ENCODE data around the gene SERPINA12. TPM values are rescaled to one million over a fixed set of nuclear protein-coding genes. Genes with fewer than 3 reads are reported as not detected.
"Not testable (repeated sequence)": the region's sequence is repeated elsewhere in the genome, so short reads cannot be mapped to it uniquely, and the experiment has no call there.

The SERPINA12 gene
- polyA plus RNA-seq, 1 donor, result not detected

DNA sequence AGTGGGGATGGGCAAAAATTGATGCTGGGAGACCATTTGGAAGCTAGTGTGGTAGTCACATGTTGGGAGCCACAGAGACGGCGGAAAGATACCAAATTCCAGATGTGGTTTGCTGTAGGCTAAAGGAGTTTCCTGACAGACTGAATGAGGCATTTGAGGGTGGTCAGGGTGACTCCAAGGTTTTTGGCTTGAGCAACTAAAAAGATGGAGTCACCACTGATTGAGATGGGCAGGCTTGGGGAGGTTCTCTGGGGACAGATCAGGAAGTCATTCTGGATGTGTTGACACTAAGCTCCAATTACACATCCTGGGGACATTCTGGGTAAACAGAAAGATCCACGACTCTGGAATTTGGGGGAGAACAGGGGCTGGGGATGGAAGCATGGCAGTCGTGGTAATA lies 17.8 kb downstream of the SERPINA12 start:
- peaks cover 5% of the 10 kb centered on the region for H3K4me1 ChIP-seq (ENCODE audit: control insufficient read depth, insufficient read depth, low read length)
- no peak for DNase-seq
- no peak overlapping the region for H3K27ac ChIP-seq (ENCODE audit: low read length)
- no peaks in the 10 kb centered on the region for H3K9me3 ChIP-seq (ENCODE audit: control insufficient read depth, low read depth, low read length)
- WGBS (ENCODE audit: insufficient coverage, low lambda C conversion rate), result no CpG with 5 or more reads among the region's 4 CpGs
- peaks cover 5% of the 10 kb centered on the region for H3K27me3 ChIP-seq (ENCODE audit: control insufficient read depth, insufficient read depth, low read length)
- no peak overlapping the region for H3K4me3 ChIP-seq (ENCODE audit: low read length)
- no peaks in the 10 kb centered on the region for H3K36me3 ChIP-seq (ENCODE audit: control insufficient read depth, insufficient read depth, low read length)

DNA sequence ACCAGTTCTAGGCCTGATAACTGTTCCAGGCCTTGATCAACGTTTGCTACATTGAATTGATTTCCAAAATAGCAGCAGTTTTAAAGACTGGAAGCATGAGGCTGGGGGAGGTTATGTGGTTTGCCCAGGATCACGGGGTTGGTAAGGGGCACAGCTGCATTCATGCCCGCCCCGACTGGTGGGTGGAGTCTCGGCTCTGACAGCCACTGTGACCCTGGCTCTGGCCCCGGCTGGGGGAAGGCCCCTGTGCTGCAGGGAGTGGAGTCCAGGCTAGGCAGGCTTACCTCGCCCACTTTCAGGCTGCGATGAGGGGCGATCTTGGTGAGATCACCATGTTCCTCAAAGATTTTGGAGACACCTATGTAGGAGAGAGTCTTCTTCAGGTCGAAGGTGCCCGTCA lies 19.9 kb downstream of the SERPINA12 start:
- no peaks in the 10 kb centered on the region for H3K36me3 ChIP-seq (ENCODE audit: control insufficient read depth, insufficient read depth, low read length)
- no peaks in the 10 kb centered on the region for H3K9me3 ChIP-seq (ENCODE audit: control insufficient read depth, low read depth, low read length)
- peaks cover 12% of the 10 kb centered on the region for H3K4me1 ChIP-seq (ENCODE audit: control insufficient read depth, insufficient read depth, low read length)
- peaks cover 5% of the 10 kb centered on the region for H3K27me3 ChIP-seq (ENCODE audit: control insufficient read depth, insufficient read depth, low read length)
- no CpG with 5 or more reads among the region's 11 CpGs for WGBS (ENCODE audit: insufficient coverage, low lambda C conversion rate)
- no peak for DNase-seq
- no peak overlapping the region for H3K27ac ChIP-seq (ENCODE audit: low read length)
- H3K4me3 ChIP-seq (ENCODE audit: low read length), result no peak overlapping the region

GRCh38 chr14:94486883-94487282 lies 22.4 kb downstream of the SERPINA12 start:
- no peak overlapping the region for H3K27ac ChIP-seq (ENCODE audit: low read length)
- WGBS (ENCODE audit: insufficient coverage, low lambda C conversion rate), result no CpG with 5 or more reads among the region's 5 CpGs
- no peak for DNase-seq
- H3K36me3 ChIP-seq (ENCODE audit: control insufficient read depth, insufficient read depth, low read length), result no peaks in the 10 kb centered on the region
- no peak overlapping the region for H3K4me3 ChIP-seq (ENCODE audit: low read length)
- H3K4me1 ChIP-seq (ENCODE audit: control insufficient read depth, insufficient read depth, low read length), result peaks cover 12% of the 10 kb centered on the region
- peaks cover 5% of the 10 kb centered on the region for H3K27me3 ChIP-seq (ENCODE audit: control insufficient read depth, insufficient read depth, low read length)
- no peaks in the 10 kb centered on the region for H3K9me3 ChIP-seq (ENCODE audit: control insufficient read depth, low read depth, low read length)

GRCh38 chr14:94485944-94486841 lies 23.1 kb downstream of the SERPINA12 start:
- no peaks in the 10 kb centered on the region for H3K9me3 ChIP-seq (ENCODE audit: control insufficient read depth, low read depth, low read length)
- peak overlapping the region; percentile 17 for H3K4me3 ChIP-seq (ENCODE audit: low read length)
- WGBS (ENCODE audit: insufficient coverage, low lambda C conversion rate), result no CpG with 5 or more reads among the region's 26 CpGs
- H3K4me1 ChIP-seq (ENCODE audit: control insufficient read depth, insufficient read depth, low read length), result peaks cover 12% of the 10 kb centered on the region
- no peaks in the 10 kb centered on the region for H3K36me3 ChIP-seq (ENCODE audit: control insufficient read depth, insufficient read depth, low read length)
- no peak overlapping the region for H3K27ac ChIP-seq (ENCODE audit: low read length)
- peak; percentile 29 to 30 for DNase-seq
- peaks cover 5% of the 10 kb centered on the region for H3K27me3 ChIP-seq (ENCODE audit: control insufficient read depth, insufficient read depth, low read length)

DNA sequence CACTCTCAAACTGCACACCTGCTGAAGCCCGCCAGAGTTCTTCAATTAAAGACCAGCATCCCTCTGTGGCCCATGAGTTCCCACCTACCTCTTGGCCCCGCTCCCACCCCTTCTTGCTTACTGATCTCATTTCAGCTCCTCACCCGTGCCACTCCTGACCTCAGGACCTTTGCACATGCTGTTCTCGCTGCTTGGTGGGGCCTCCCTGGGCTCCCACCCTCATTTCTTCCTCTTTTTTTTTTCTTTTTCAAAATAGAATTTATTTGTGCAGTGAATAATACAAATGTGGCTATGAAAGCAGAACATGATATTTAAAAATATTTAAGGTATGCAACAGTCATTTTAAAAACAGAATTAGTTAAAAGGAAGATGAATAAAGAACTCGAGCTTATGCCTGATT lies 24.8 kb downstream of the SERPINA12 start:
- H3K27me3 ChIP-seq (ENCODE audit: control insufficient read depth, insufficient read depth, low read length), result peaks cover 5% of the 10 kb centered on the region
- H3K36me3 ChIP-seq (ENCODE audit: control insufficient read depth, insufficient read depth, low read length), result no peaks in the 10 kb centered on the region
- DNase-seq, result no peak
- peaks cover 8% of the 10 kb centered on the region for H3K4me1 ChIP-seq (ENCODE audit: control insufficient read depth, insufficient read depth, low read length)
- no peaks in the 10 kb centered on the region for H3K9me3 ChIP-seq (ENCODE audit: control insufficient read depth, low read depth, low read length)
- WGBS (ENCODE audit: insufficient coverage, low lambda C conversion rate), result 90% methylated on average over 3 of the region's 5 CpGs
- no peak overlapping the region for H3K4me3 ChIP-seq (ENCODE audit: low read length)
- no peak overlapping the region for H3K27ac ChIP-seq (ENCODE audit: low read length)

- Histone ChIP-seq H3K9me3 (ENCODE audit: control insufficient read depth, low read depth, low read length) (peaks cover 3% of the 10 kb centered on the region), H3K27me3 (ENCODE audit: control insufficient read depth, insufficient read depth, low read length) (peaks cover 5% of the 10 kb centered on the region), H3K36me3 (ENCODE audit: control insufficient read depth, insufficient read depth, low read length) (no peaks in the 10 kb centered on the region), H3K27ac (ENCODE audit: low read length) (no peak overlapping the region), H3K4me3 (ENCODE audit: low read length) (no peak overlapping the region), H3K4me1 (ENCODE audit: control insufficient read depth, insufficient read depth, low read length) (peaks cover 8% of the 10 kb centered on the region)
- 100% methylated on average over 1 of the region's 7 CpGs for WGBS (ENCODE audit: insufficient coverage, low lambda C conversion rate)
- DNase-seq, result no peak
These were observed 25.5 kb downstream of the SERPINA12 start for GRCh38 chr14:94483729-94484275.

DNA sequence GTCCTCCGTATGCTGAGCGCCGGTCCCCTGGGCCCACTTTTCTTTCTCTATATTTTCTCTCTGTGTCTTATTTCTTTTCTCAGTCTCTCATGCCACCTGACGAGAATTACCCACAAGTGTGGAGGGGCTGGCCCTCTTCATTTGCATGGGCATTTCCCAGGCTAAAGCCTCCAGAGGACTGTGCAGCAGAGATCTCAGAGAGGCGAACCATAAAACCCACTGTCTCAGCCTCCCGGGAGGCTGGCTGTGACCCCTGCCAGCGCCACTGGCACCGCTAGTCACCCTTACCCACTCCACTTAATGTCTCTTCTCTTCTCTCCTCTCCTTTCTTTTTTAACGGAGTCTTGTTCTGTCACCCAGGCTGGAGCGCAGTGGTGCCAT lies 26.2 kb downstream of the SERPINA12 start:
- peaks cover 8% of the 10 kb centered on the region for H3K9me3 ChIP-seq (ENCODE audit: control insufficient read depth, low read depth, low read length)
- no peaks in the 10 kb centered on the region for H3K36me3 ChIP-seq (ENCODE audit: control insufficient read depth, insufficient read depth, low read length)
- no peak overlapping the region for H3K27ac ChIP-seq (ENCODE audit: low read length)
- no peak for DNase-seq
- peaks cover 8% of the 10 kb centered on the region for H3K4me1 ChIP-seq (ENCODE audit: control insufficient read depth, insufficient read depth, low read length)
- H3K27me3 ChIP-seq (ENCODE audit: control insufficient read depth, insufficient read depth, low read length), result peaks cover 5% of the 10 kb centered on the region
- no peak overlapping the region for H3K4me3 ChIP-seq (ENCODE audit: low read length)
- WGBS (ENCODE audit: insufficient coverage, low lambda C conversion rate), result 83% methylated on average over 1 of the region's 10 CpGs

GRCh38 chr14:94482132-94483070 lies 26.9 kb downstream of the SERPINA12 start:
- not testable (repeated sequence) for H3K27ac ChIP-seq (ENCODE audit: low read length); DNase-seq; H3K9me3 ChIP-seq (ENCODE audit: control insufficient read depth, low read depth, low read length); H3K4me3 ChIP-seq (ENCODE audit: low read length); H3K27me3 ChIP-seq (ENCODE audit: control insufficient read depth, insufficient read depth, low read length); H3K36me3 ChIP-seq (ENCODE audit: control insufficient read depth, insufficient read depth, low read length); H3K4me1 ChIP-seq (ENCODE audit: control insufficient read depth, insufficient read depth, low read length)
- WGBS (ENCODE audit: insufficient coverage, low lambda C conversion rate), result 80% methylated on average over 1 of the region's 10 CpGs

- no peaks in the 10 kb centered on the region for H3K27me3 ChIP-seq (ENCODE audit: control insufficient read depth, insufficient read depth, low read length)
- no peak overlapping the region for H3K27ac ChIP-seq (ENCODE audit: low read length)
- no peak for DNase-seq
- H3K4me3 ChIP-seq (ENCODE audit: low read length), result no peak overlapping the region
- no CpG with 5 or more reads among the region's 5 CpGs for WGBS (ENCODE audit: insufficient coverage, low lambda C conversion rate)
- H3K9me3 ChIP-seq (ENCODE audit: control insufficient read depth, low read depth, low read length), result peaks cover 8% of the 10 kb centered on the region
- peaks cover 7% of the 10 kb centered on the region for H3K4me1 ChIP-seq (ENCODE audit: control insufficient read depth, insufficient read depth, low read length)
- H3K36me3 ChIP-seq (ENCODE audit: control insufficient read depth, insufficient read depth, low read length), result no peaks in the 10 kb centered on the region
These were observed 27.7 kb downstream of the SERPINA12 start for GRCh38 chr14:94481468-94482131.

GRCh38 chr14:94480809-94481208 lies 28.5 kb downstream of the SERPINA12 start:
- no CpG with 5 or more reads among the region's 2 CpGs for WGBS (ENCODE audit: insufficient coverage, low lambda C conversion rate)
- no peaks in the 10 kb centered on the region for H3K4me1 ChIP-seq (ENCODE audit: control insufficient read depth, insufficient read depth, low read length)
- no peak overlapping the region for H3K4me3 ChIP-seq (ENCODE audit: low read length)
- no peaks in the 10 kb centered on the region for H3K27me3 ChIP-seq (ENCODE audit: control insufficient read depth, insufficient read depth, low read length)
- peaks cover 8% of the 10 kb centered on the region for H3K9me3 ChIP-seq (ENCODE audit: control insufficient read depth, low read depth, low read length)
- H3K36me3 ChIP-seq (ENCODE audit: control insufficient read depth, insufficient read depth, low read length), result no peaks in the 10 kb centered on the region
- H3K27ac ChIP-seq (ENCODE audit: low read length), result no peak overlapping the region
- no peak for DNase-seq

Data from large intestine (tissue), 3 donors.